ENCODE measurements around the gene HERC2. TPM values are rescaled to one million over a fixed set of nuclear protein-coding genes. Genes with fewer than 3 reads are reported as not detected.

The HERC2 gene
- total and polyA plus RNA-seq, 2 of the 13 experiments (the other 11 are each of a cell fraction or from before 2014, with no cell fraction given): 17.6 to 24.8 TPM

GRCh38 chr15:28107111-28107903 lies 214.7 kb downstream of the HERC2 start:
- H4K20me1 ChIP-seq (ENCODE audit: insufficient read depth, low read length): no peaks in the 10 kb centered on the region
- in situ Hi-C loops (cut with HindIII; ENCODE audit: extremely low pct_ligation_motif_present, low pct_unique_long_range_greater_than_20kb): no loop called here
- H3K27ac ChIP-seq (ENCODE audit: extremely low read length, insufficient read depth, low read length): no peak overlapping the region
- no peaks in the 10 kb centered on the region for H3K9me3 ChIP-seq (ENCODE audit: low read length)
- peaks cover 5 to 9% of the 10 kb centered on the region in 2 experiments; a peak in 3 of 5 replicates for H3K36me3 ChIP-seq (replicated peaks in 1 of 2; ENCODE audit: control insufficient read depth in 1 of 2, insufficient read depth in 2 of 2, low read length in 2 of 2)
- FAIRE-seq (no peak), DNase-seq (ENCODE audit: low spot score) (no peak), ATAC-seq (peak; percentile 54)
- no peak overlapping the region for H2AFZ ChIP-seq (ENCODE audit: low read length)
- intact Hi-C loops (cut with micrococcal nuclease; ENCODE audit: unreplicated experiment): no loop called here
- no peak for TF ChIP-seq MAFK (conservative IDR thresholded peaks at IDR 0.05 in 1 of 2, IDR thresholded peaks at IDR 0.05 in 1 of 2; ENCODE audit: low read length in 2 of 2)
- TF ChIP-seq IKZF4 (CRISPR knock-in tag; IDR thresholded peaks at IDR 0.05; ENCODE audit: borderline replicate concordance, low read depth, not compliant biosample characterization): no peak
- no peak for TF ChIP-seq HHEX (CRISPR knock-in tag; IDR thresholded peaks at IDR 0.05)
- no peak for TF ChIP-seq CSRNP2 (CRISPR knock-in tag; conservative IDR thresholded peaks at IDR 0.05; ENCODE audit: low read depth)
- peak overlapping the region; percentile 63 for H3K4me2 ChIP-seq (ENCODE audit: low read depth, low read length)
- ChIA-PET CTCF (ENCODE audit: low intra/inter-chr PET ratio, low total read pairs) (no interaction called here), POLR2A (no interaction called here)
- BruUV-seq (replicated peaks): no TSS peak
- H3K4me3 ChIP-seq (replicated peaks in 1 of 3; ENCODE audit: insufficient read depth in 1 of 3, low read depth in 2 of 3, low read length in 3 of 3): peak overlapping the region; percentile 30 to 63 (median 33); a peak in 4 of 6 replicates
- H3K4me1 ChIP-seq (ENCODE audit: insufficient read depth, low read length): peaks cover 12% of the 10 kb centered on the region
- H3K27me3 ChIP-seq (ENCODE audit: control insufficient read depth in 1 of 2, insufficient read depth in 2 of 2, low read length in 2 of 2): peaks cover 6 to 28% of the 10 kb centered on the region in 2 experiments
- 69% methylated on average over 7 of the region's 63 CpGs for WGBS (ENCODE audit: low lambda C conversion rate)
- no peaks in the 10 kb centered on the region for H3K79me2 ChIP-seq (ENCODE audit: insufficient read depth, low read length)
- no peak overlapping the region for H3K9ac ChIP-seq (ENCODE audit: insufficient read depth, low read depth, low read length)

All from HepG2 (cell line).